T-helper 2 cell treated with Interferon-gamma antibody and Interleukin-4, amounts not matched to agents 100 ng/mL and 5 ng/mL, for 36 hours (primary cell): ENCODE data around the gene PADI1. TPM values are rescaled to one million over a fixed set of nuclear protein-coding genes. Genes with fewer than 3 reads are reported as not detected.

Experiments used
- intact Hi-C: fragments of 100-400 bp; cut with micrococcal nuclease; formaldehyde crosslinking; loops from one replicate; pipeline ENCODE4 v1.15.1; 2023
- total RNA-seq: library from RNA; stranded (reverse); gene quantifications from 2 replicates; pipeline ENCODE4 v1.2.3, GENCODE V29; 2022

PADI1 gene
- not detected in 2 replicates for total RNA-seq

- intact Hi-C loops, result no loop called here
Measured at GRCh38 chr1:17204546-17205440, at the start of gene PADI1. Gene PADI1 (plus strand): TSS chr1:17205128. CDS start chr1:17205218, 90 bp downstream.

- intact Hi-C loops, result no loop called here
Measured at GRCh38 chr1:17155257-17155920, 49.5 kb upstream of the PADI1 start.

GRCh38 chr1:17156108-17156507, 48.8 kb upstream of the PADI1 start:
- intact Hi-C loops, result no loop called here

GRCh38 chr1:17158961-17159360, 46.0 kb upstream of the PADI1 start:
- intact Hi-C loops, result no loop called here

GRCh38 chr1:17161137-17161740, 43.7 kb upstream of the PADI1 start:
- intact Hi-C loops, result no loop called here

GRCh38 chr1:17161926-17162800, 42.8 kb upstream of the PADI1 start:
- intact Hi-C loops, result no loop called here

GRCh38 chr1:17162941-17163340, 42.0 kb upstream of the PADI1 start:
- intact Hi-C loops, result no loop called here

- intact Hi-C loops, result no loop called here
Measured at GRCh38 chr1:17163371-17163770, 41.6 kb upstream of the PADI1 start.

GRCh38 chr1:17163789-17164666, 40.9 kb upstream of the PADI1 start:
- intact Hi-C loops, result no loop called here

GRCh38 chr1:17165823-17166222, 39.1 kb upstream of the PADI1 start:
- intact Hi-C loops, result no loop called here

GRCh38 chr1:17167041-17167785, 37.7 kb upstream of the PADI1 start:
- intact Hi-C loops, result no loop called here

- intact Hi-C loops, result no loop called here
Measured at GRCh38 chr1:17167786-17168090, 37.2 kb upstream of the PADI1 start.

GRCh38 chr1:17168091-17168876, 36.6 kb upstream of the PADI1 start:
- intact Hi-C loops, result no loop called here

- intact Hi-C loops, result no loop called here
Measured at GRCh38 chr1:17170571-17170970, 34.4 kb upstream of the PADI1 start.

GRCh38 chr1:17173217-17173616, 31.7 kb upstream of the PADI1 start:
- intact Hi-C loops, result no loop called here

GRCh38 chr1:17176306-17177061, 28.4 kb upstream of the PADI1 start:
- intact Hi-C loops, result no loop called here

- intact Hi-C loops, result no loop called here
Measured at GRCh38 chr1:17177651-17178050, 27.3 kb upstream of the PADI1 start.

GRCh38 chr1:17181781-17182464, 23.0 kb upstream of the PADI1 start:
- intact Hi-C loops, result no loop called here
